ENCODE results near the gene B9D2. TPM values are rescaled to one million over a fixed set of nuclear protein-coding genes. Genes with fewer than 3 reads are reported as not detected.

Gene B9D2
- total and polyA plus RNA-seq, 2 donors (not counting 1 experiment from before 2014, with no cell fraction given), result 2.3 to 5.3 TPM

DNA sequence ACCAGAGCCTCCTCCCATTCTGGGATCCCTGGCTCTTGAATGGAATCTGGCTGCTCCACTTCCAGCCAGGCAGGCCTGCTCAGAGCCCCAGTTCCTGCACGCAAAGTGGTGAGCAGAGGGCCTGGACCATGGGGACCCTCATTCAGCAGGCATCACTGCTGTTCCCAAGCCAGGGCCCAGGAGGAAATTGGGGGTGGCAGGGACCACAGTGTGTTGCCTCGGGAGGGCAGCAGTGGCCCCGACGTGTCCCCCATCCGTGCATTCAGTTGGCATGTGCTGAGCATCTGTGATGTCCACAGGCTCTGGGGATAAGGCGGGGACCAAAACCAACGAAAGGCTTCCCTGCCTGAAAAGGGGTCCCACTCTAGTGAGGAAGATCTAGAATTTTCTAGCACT, 42.7 kb downstream of the B9D2 start:
- Histone ChIP-seq H2AFZ (ENCODE audit: low read length) (no peak overlapping the region), H3K36me3 (ENCODE audit: control insufficient read depth, insufficient read depth, low read length) (peaks cover 16% of the 10 kb centered on the region), H3K9ac (ENCODE audit: insufficient read depth, low read length) (no peak overlapping the region), H3K79me2 (ENCODE audit: control insufficient read depth, insufficient read depth, low read length) (no peaks in the 10 kb centered on the region), H4K20me1 (ENCODE audit: control insufficient read depth, extremely low read depth, insufficient read depth, low read length) (no peaks in the 10 kb centered on the region), H3K4me2 (ENCODE audit: extremely low read depth, insufficient read depth, low read length) (no peak overlapping the region), H3K27me3 (ENCODE audit: control insufficient read depth, insufficient read depth, low read length) (no peaks in the 10 kb centered on the region), H3K4me1 (ENCODE audit: control insufficient read depth, extremely low read depth, insufficient read depth, low read length) (peaks cover 47% of the 10 kb centered on the region), H3K9me3 (ENCODE audit: control insufficient read depth, insufficient read depth, low read depth, low read length) (no peaks in the 10 kb centered on the region), H3K27ac (ENCODE audit: insufficient read depth, low read length) (peak overlapping the region; percentile 97), H3K4me3 (replicated peaks in 1 of 4; ENCODE audit: control extremely low read depth in 1 of 4, insufficient read depth in 1 of 4, low read depth in 3 of 4, low read length in 4 of 4) (no peak overlapping the region)
- DNase-seq (ENCODE audit: low read depth in 2 of 2), result no peak
- TF ChIP-seq EZH2 (IDR thresholded peaks at IDR 0.05; ENCODE audit: low read length, missing control alignments), result no peak
- TF ChIP-seq, protein P1, sequence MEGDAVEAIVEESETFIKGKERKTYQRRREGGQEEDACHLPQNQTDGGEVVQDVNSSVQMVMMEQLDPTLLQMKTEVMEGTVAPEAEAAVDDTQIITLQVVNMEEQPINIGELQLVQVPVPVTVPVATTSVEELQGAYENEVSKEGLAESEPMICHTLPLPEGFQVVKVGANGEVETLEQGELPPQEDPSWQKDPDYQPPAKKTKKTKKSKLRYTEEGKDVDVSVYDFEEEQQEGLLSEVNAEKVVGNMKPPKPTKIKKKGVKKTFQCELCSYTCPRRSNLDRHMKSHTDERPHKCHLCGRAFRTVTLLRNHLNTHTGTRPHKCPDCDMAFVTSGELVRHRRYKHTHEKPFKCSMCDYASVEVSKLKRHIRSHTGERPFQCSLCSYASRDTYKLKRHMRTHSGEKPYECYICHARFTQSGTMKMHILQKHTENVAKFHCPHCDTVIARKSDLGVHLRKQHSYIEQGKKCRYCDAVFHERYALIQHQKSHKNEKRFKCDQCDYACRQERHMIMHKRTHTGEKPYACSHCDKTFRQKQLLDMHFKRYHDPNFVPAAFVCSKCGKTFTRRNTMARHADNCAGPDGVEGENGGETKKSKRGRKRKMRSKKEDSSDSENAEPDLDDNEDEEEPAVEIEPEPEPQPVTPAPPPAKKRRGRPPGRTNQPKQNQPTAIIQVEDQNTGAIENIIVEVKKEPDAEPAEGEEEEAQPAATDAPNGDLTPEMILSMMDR (conservative IDR thresholded peaks at IDR 0.05 in 1 of 2, IDR thresholded peaks at IDR 0.05 in 1 of 2; ENCODE audit: low read depth in 1 of 2, low read length in 2 of 2), result no peak

DNA sequence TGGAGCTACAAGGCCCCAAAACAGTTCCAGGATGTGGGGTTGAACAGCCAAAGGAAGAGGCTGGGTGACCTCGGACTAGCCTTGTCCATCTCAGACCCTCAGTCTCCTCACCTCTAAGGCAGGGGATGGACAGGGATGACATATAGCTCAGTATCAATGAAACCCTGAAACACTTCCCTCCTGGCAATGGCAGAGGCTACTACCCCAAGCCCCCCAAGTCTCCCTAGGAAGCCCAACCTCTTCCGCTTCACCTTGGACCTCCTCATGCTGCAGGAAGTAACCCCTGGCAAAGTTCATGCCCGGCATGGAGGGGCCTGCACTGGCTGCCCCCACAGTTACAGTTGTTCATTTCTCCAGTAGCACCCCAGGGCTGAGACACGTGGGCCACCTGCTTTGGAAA, 43.4 kb downstream of the B9D2 start:
- H3K27ac ChIP-seq (ENCODE audit: insufficient read depth, low read length), result no peak overlapping the region
- peaks cover 16% of the 10 kb centered on the region for H3K36me3 ChIP-seq (ENCODE audit: control insufficient read depth, insufficient read depth, low read length)
- H3K4me3 ChIP-seq (replicated peaks in 1 of 4; ENCODE audit: control extremely low read depth in 1 of 4, insufficient read depth in 1 of 4, low read depth in 3 of 4, low read length in 4 of 4), result no peak overlapping the region
- no peaks in the 10 kb centered on the region for H4K20me1 ChIP-seq (ENCODE audit: control insufficient read depth, extremely low read depth, insufficient read depth, low read length)
- no peak overlapping the region for H3K9ac ChIP-seq (ENCODE audit: insufficient read depth, low read length)
- no peaks in the 10 kb centered on the region for H3K79me2 ChIP-seq (ENCODE audit: control insufficient read depth, insufficient read depth, low read length)
- no peaks in the 10 kb centered on the region for H3K27me3 ChIP-seq (ENCODE audit: control insufficient read depth, insufficient read depth, low read length)
- no peak overlapping the region for H2AFZ ChIP-seq (ENCODE audit: low read length)
- H3K4me2 ChIP-seq (ENCODE audit: extremely low read depth, insufficient read depth, low read length), result no peak overlapping the region
- no peak for DNase-seq (ENCODE audit: low read depth in 2 of 2)
- peaks cover 41% of the 10 kb centered on the region for H3K4me1 ChIP-seq (ENCODE audit: control insufficient read depth, extremely low read depth, insufficient read depth, low read length)
- TF ChIP-seq, protein P1 (conservative IDR thresholded peaks at IDR 0.05 in 1 of 2, IDR thresholded peaks at IDR 0.05 in 1 of 2; ENCODE audit: low read depth in 1 of 2, low read length in 2 of 2), result no peak
- no peak for TF ChIP-seq EZH2 (IDR thresholded peaks at IDR 0.05; ENCODE audit: low read length, missing control alignments)
- H3K9me3 ChIP-seq (ENCODE audit: control insufficient read depth, insufficient read depth, low read depth, low read length), result no peaks in the 10 kb centered on the region

DNA sequence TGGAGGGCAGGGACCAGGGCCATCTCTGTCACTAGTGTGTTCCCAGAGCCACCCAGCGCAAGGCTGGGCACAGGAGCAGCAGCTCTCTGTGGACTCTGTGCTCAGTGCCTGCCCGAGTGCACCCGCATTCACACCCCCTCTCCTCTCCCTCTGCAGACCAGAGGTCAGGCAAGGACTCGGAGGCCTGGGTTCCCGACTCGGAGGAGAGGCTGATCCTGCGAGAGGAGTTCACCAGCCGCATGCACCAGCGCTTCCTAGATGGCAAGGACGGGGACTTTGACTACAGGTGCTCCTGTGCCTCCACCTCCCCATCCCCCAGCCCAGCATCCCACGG, 43.8 kb downstream of the B9D2 start:
- H4K20me1 ChIP-seq (ENCODE audit: control insufficient read depth, extremely low read depth, insufficient read depth, low read length), result no peaks in the 10 kb centered on the region

More for the DNA sequence above, 43.8 kb downstream of the B9D2 start:
- H3K4me3 ChIP-seq (replicated peaks in 1 of 4; ENCODE audit: control extremely low read depth in 1 of 4, insufficient read depth in 1 of 4, low read depth in 3 of 4, low read length in 4 of 4), result no peak overlapping the region
- no peak overlapping the region for H2AFZ ChIP-seq (ENCODE audit: low read length)
- H3K36me3 ChIP-seq (ENCODE audit: control insufficient read depth, insufficient read depth, low read length), result peaks cover 16% of the 10 kb centered on the region
- no peaks in the 10 kb centered on the region for H3K27me3 ChIP-seq (ENCODE audit: control insufficient read depth, insufficient read depth, low read length)
- H3K9ac ChIP-seq (ENCODE audit: insufficient read depth, low read length), result no peak overlapping the region
- DNase-seq (ENCODE audit: low read depth in 2 of 2), result no peak
- H3K4me1 ChIP-seq (ENCODE audit: control insufficient read depth, extremely low read depth, insufficient read depth, low read length), result peaks cover 38% of the 10 kb centered on the region
- TF ChIP-seq, protein P1 (conservative IDR thresholded peaks at IDR 0.05 in 1 of 2, IDR thresholded peaks at IDR 0.05 in 1 of 2; ENCODE audit: low read depth in 1 of 2, low read length in 2 of 2), result no peak
- no peak for TF ChIP-seq EZH2 (IDR thresholded peaks at IDR 0.05; ENCODE audit: low read length, missing control alignments)
- no peaks in the 10 kb centered on the region for H3K9me3 ChIP-seq (ENCODE audit: control insufficient read depth, insufficient read depth, low read depth, low read length)
- H3K4me2 ChIP-seq (ENCODE audit: extremely low read depth, insufficient read depth, low read length), result no peak overlapping the region
- no peaks in the 10 kb centered on the region for H3K79me2 ChIP-seq (ENCODE audit: control insufficient read depth, insufficient read depth, low read length)
- H3K27ac ChIP-seq (ENCODE audit: insufficient read depth, low read length), result no peak overlapping the region
